Measurements from ENCODE around the gene MARK4. TPM values are rescaled to one million over a fixed set of nuclear protein-coding genes. Genes with fewer than 3 reads are reported as not detected.

The MARK4 gene
- total and polyA plus RNA-seq, 4 donors: 3.5 to 11.1 (median 6.1) TPM

DNA sequence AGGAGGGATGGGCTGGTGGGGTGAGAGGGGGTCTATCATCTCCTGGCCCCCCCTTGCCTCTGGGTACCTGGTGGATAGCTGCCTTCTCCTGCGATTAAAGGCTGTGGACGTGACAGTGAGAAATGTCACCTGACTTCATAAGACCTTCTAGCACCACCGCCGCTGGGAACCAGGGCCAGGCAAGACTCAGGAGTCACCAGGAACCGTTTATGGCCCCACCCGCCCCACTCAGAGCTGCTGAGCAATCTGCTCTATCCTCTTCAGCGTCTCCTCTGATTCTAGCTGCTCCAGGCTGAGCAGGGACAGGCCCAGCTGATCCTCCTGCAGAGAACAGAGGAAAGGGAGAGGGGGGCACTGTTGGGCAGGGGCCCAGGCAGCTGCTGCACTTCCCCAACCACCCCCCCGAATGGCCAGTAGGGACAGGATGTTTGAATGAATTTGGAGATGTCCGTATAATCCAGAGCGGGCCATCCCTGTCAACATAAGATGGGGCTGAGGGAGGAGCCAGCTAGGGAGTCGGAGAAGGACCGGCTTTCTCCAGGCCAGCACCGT is 100.4 kb downstream of the MARK4 start:
- TF ChIP-seq EGR1 (IDR thresholded peaks at IDR 0.05; ENCODE audit: low read depth in 2 of 2) (no peak), YY1 (IDR thresholded peaks at IDR 0.05) (no peak), NR2F2 (IDR thresholded peaks at IDR 0.05) (no peak), JUND (IDR thresholded peaks at IDR 0.05) (no peak), GABPA (IDR thresholded peaks at IDR 0.05 in 1 of 2, conservative IDR thresholded peaks at IDR 0.05 in 1 of 2) (no peak), RXRA (IDR thresholded peaks at IDR 0.05) (no peak), HNF4A (conservative IDR thresholded peaks at IDR 0.05) (no peak)
- TF ChIP-seq, protein P1, sequence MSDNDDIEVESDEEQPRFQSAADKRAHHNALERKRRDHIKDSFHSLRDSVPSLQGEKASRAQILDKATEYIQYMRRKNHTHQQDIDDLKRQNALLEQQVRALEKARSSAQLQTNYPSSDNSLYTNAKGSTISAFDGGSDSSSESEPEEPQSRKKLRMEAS (IDR thresholded peaks at IDR 0.05): no peak
- TF ChIP-seq, protein P2, sequence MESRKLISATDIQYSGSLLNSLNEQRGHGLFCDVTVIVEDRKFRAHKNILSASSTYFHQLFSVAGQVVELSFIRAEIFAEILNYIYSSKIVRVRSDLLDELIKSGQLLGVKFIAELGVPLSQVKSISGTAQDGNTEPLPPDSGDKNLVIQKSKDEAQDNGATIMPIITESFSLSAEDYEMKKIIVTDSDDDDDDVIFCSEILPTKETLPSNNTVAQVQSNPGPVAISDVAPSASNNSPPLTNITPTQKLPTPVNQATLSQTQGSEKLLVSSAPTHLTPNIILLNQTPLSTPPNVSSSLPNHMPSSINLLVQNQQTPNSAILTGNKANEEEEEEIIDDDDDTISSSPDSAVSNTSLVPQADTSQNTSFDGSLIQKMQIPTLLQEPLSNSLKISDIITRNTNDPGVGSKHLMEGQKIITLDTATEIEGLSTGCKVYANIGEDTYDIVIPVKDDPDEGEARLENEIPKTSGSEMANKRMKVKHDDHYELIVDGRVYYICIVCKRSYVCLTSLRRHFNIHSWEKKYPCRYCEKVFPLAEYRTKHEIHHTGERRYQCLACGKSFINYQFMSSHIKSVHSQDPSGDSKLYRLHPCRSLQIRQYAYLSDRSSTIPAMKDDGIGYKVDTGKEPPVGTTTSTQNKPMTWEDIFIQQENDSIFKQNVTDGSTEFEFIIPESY (IDR thresholded peaks at IDR 0.05): no peak
- TF ChIP-seq, protein P3, sequence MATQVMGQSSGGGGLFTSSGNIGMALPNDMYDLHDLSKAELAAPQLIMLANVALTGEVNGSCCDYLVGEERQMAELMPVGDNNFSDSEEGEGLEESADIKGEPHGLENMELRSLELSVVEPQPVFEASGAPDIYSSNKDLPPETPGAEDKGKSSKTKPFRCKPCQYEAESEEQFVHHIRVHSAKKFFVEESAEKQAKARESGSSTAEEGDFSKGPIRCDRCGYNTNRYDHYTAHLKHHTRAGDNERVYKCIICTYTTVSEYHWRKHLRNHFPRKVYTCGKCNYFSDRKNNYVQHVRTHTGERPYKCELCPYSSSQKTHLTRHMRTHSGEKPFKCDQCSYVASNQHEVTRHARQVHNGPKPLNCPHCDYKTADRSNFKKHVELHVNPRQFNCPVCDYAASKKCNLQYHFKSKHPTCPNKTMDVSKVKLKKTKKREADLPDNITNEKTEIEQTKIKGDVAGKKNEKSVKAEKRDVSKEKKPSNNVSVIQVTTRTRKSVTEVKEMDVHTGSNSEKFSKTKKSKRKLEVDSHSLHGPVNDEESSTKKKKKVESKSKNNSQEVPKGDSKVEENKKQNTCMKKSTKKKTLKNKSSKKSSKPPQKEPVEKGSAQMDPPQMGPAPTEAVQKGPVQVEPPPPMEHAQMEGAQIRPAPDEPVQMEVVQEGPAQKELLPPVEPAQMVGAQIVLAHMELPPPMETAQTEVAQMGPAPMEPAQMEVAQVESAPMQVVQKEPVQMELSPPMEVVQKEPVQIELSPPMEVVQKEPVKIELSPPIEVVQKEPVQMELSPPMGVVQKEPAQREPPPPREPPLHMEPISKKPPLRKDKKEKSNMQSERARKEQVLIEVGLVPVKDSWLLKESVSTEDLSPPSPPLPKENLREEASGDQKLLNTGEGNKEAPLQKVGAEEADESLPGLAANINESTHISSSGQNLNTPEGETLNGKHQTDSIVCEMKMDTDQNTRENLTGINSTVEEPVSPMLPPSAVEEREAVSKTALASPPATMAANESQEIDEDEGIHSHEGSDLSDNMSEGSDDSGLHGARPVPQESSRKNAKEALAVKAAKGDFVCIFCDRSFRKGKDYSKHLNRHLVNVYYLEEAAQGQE (IDR thresholded peaks at IDR 0.05): no peak
- 87% methylated on average over 13 of the region's 13 CpGs for WGBS
- DNase-seq (ENCODE audit: low spot score): no peak
- no peak overlapping the region for H3K9ac ChIP-seq (ENCODE audit: low read depth in 1 of 2, low read length in 2 of 2)
- no peaks in the 10 kb centered on the region for H3K4me1 ChIP-seq (ENCODE audit: control insufficient read depth in 4 of 4, insufficient read depth in 4 of 4, low read length in 3 of 4)
- H3K9me3 ChIP-seq (ENCODE audit: control insufficient read depth in 4 of 4, low read length in 3 of 4): no peaks in the 10 kb centered on the region
- no peaks in the 10 kb centered on the region for H3K27me3 ChIP-seq (ENCODE audit: control insufficient read depth in 4 of 4, insufficient read depth in 4 of 4, low read length in 3 of 4)
- no peak overlapping the region for H3K4me3 ChIP-seq (ENCODE audit: low read depth in 1 of 3, low read length in 3 of 3)
- H3K27ac ChIP-seq (ENCODE audit: low read depth in 1 of 2, low read length in 2 of 2): no peak overlapping the region
- H3K36me3 ChIP-seq (ENCODE audit: control insufficient read depth in 4 of 4, insufficient read depth in 3 of 4, low read depth in 1 of 4, low read length in 3 of 4): peaks cover 0 to 35% (median 5%) of the 10 kb centered on the region in 4 donors

DNA sequence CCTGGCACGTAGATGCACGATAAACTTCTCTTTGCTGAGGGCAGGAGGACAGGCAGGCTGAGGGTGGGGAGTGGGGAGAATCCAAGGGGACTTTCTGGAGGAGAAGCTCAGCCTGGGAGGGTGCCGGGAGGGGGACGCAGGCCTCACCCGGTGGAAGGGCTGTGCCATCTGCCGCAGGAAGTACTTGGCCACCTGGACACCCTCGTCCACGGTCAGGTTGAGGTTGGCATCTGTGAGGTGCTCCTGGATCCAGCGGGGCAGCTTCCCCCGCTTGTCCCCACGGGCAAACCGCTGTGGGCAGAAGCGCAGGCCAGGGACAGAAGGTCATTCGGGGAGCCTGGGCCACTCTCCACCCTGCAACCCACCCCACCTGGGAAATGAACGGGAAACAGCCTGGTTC is 101.0 kb downstream of the MARK4 start:
- H3K4me1 ChIP-seq (ENCODE audit: control insufficient read depth in 4 of 4, insufficient read depth in 4 of 4, low read length in 3 of 4): no peaks in the 10 kb centered on the region
- H3K9ac ChIP-seq (ENCODE audit: low read depth in 1 of 2, low read length in 2 of 2): no peak overlapping the region
- 92% methylated on average over 15 of the region's 15 CpGs for WGBS
- no peak overlapping the region for H3K27ac ChIP-seq (ENCODE audit: low read depth in 1 of 2, low read length in 2 of 2)
- no peaks in the 10 kb centered on the region for H3K9me3 ChIP-seq (ENCODE audit: control insufficient read depth in 4 of 4, low read length in 3 of 4)
- no peaks in the 10 kb centered on the region for H3K27me3 ChIP-seq (ENCODE audit: control insufficient read depth in 4 of 4, insufficient read depth in 4 of 4, low read length in 3 of 4)
- H3K4me3 ChIP-seq (ENCODE audit: low read depth in 1 of 3, low read length in 3 of 3): no peak overlapping the region
- H3K36me3 ChIP-seq (ENCODE audit: control insufficient read depth in 4 of 4, insufficient read depth in 3 of 4, low read depth in 1 of 4, low read length in 3 of 4): peaks cover 0 to 37% (median 7%) of the 10 kb centered on the region in 4 donors
- no peak for DNase-seq (ENCODE audit: low spot score)
- TF ChIP-seq GABPA (IDR thresholded peaks at IDR 0.05 in 1 of 2, conservative IDR thresholded peaks at IDR 0.05 in 1 of 2) (no peak), YY1 (IDR thresholded peaks at IDR 0.05) (no peak), JUND (IDR thresholded peaks at IDR 0.05) (no peak), TAF1 (conservative IDR thresholded peaks at IDR 0.05) (no peak), FOXA1 (IDR thresholded peaks at IDR 0.05) (no peak), RAD21 (IDR thresholded peaks at IDR 0.05) (no peak), SP1 (IDR thresholded peaks at IDR 0.05) (no peak), EGR1 (IDR thresholded peaks at IDR 0.05; ENCODE audit: low read depth in 2 of 2) (no peak), NR2F2 (IDR thresholded peaks at IDR 0.05) (no peak), FOXA2 (IDR thresholded peaks at IDR 0.05) (no peak), HNF4A (conservative IDR thresholded peaks at IDR 0.05) (no peak), HNF4G (IDR thresholded peaks at IDR 0.05) (no peak)
- TF ChIP-seq, protein P3 (IDR thresholded peaks at IDR 0.05): no peak
- TF ChIP-seq, protein P4, sequence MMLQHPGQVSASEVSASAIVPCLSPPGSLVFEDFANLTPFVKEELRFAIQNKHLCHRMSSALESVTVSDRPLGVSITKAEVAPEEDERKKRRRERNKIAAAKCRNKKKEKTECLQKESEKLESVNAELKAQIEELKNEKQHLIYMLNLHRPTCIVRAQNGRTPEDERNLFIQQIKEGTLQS (IDR thresholded peaks at IDR 0.05): no peak
- TF ChIP-seq, protein P2 (IDR thresholded peaks at IDR 0.05): no peak
- TF ChIP-seq, protein P5, sequence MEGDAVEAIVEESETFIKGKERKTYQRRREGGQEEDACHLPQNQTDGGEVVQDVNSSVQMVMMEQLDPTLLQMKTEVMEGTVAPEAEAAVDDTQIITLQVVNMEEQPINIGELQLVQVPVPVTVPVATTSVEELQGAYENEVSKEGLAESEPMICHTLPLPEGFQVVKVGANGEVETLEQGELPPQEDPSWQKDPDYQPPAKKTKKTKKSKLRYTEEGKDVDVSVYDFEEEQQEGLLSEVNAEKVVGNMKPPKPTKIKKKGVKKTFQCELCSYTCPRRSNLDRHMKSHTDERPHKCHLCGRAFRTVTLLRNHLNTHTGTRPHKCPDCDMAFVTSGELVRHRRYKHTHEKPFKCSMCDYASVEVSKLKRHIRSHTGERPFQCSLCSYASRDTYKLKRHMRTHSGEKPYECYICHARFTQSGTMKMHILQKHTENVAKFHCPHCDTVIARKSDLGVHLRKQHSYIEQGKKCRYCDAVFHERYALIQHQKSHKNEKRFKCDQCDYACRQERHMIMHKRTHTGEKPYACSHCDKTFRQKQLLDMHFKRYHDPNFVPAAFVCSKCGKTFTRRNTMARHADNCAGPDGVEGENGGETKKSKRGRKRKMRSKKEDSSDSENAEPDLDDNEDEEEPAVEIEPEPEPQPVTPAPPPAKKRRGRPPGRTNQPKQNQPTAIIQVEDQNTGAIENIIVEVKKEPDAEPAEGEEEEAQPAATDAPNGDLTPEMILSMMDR (IDR thresholded peaks at IDR 0.05; ENCODE audit: low read depth, low read length, missing input control): no peak

All from liver (tissue), 9 donors.